IMR-90 (cell line): Measurements from ENCODE around the gene MLF2. TPM values are rescaled to one million over a fixed set of nuclear protein-coding genes. Genes with fewer than 3 reads are reported as not detected.

ENCODE experiments used
- ATAC-seq: fragments of 200-7000 bp; cut with Tn5 transposase; 2 replicates; pipeline ENCODE4 v1.9.1; 2020; ENCODE audit warnings: low read depth, mild to moderate bottlenecking, moderate library complexity
- BruUV-seq: library from RNA; stranded (reverse); fragments of 400-500 nt; replicated peaks from 2 replicates; lab custom pipeline; 2021; lab: Mats Ljungman, UMichigan
- CTCF ChIA-PET: fragments of 300-600 bp; formaldehyde crosslinking; extraction: SDS; loops from one replicate; lab custom pipeline; 2021; ENCODE audit warnings: antibody characterized with exemption; lab: Yijun Ruan, JAX
- POLR2A ChIA-PET: fragments of 300-600 bp; sonication (Branson Sonifier 250); formaldehyde crosslinking; loops from one replicate; lab custom pipeline; 2022; ENCODE audit warnings: antibody characterized with exemption; ENCODE audit not compliant: unreplicated experiment; lab: Charles Lee
- DNase-seq: peaks from one replicate; pipeline ENCODE4 v3.0.0; 2013
- H2AFZ ChIP-seq: replicated peaks from 2 replicates; pipeline ENCODE3; 2013; ENCODE audit warnings: low read length, mild to moderate bottlenecking; ENCODE audit not compliant: poor library complexity
- H2AK5ac ChIP-seq: 2 replicates; pipeline ENCODE4 v1.6.1; 2013; ENCODE audit warnings: low read depth, low read length, inconsistent platforms
- H2AK9ac ChIP-seq: replicated peaks from 2 replicates; pipeline ENCODE3; 2013; ENCODE audit warnings: mild to moderate bottlenecking, low read depth, low read length, moderate library complexity; ENCODE audit not compliant: poor library complexity
- H2BK120ac ChIP-seq: 2 replicates; pipeline ENCODE4 v1.6.1; 2013; ENCODE audit warnings: low read depth, low read length, inconsistent platforms
- H2BK15ac ChIP-seq: 3 replicates; pipeline ENCODE4 v1.6.1; 2013; ENCODE audit warnings: low read depth, low read length, inconsistent platforms
- H2BK20ac ChIP-seq: 2 replicates; pipeline ENCODE4 v1.6.1; 2013; ENCODE audit warnings: low read depth, mild to moderate bottlenecking, inconsistent platforms, low read length, moderate library complexity
- H2BK5ac ChIP-seq: 2 replicates; pipeline ENCODE4 v1.6.1; 2013; ENCODE audit warnings: mild to moderate bottlenecking, low read depth, low read length, inconsistent platforms; ENCODE audit not compliant: poor library complexity, severe bottlenecking
- H3K14ac ChIP-seq: replicated peaks from 2 replicates; pipeline ENCODE4 v1.6.1; 2013; ENCODE audit warnings: low read depth, low read length, inconsistent platforms
- H3K18ac ChIP-seq: 2 replicates; pipeline ENCODE4 v1.6.1; 2013; ENCODE audit warnings: low read depth, low read length, control low read depth
- H3K23ac ChIP-seq: 2 replicates; pipeline ENCODE4 v1.6.1; 2013; ENCODE audit warnings: low read depth, low read length, inconsistent platforms
- H3K27ac ChIP-seq: 2 replicates; pipeline ENCODE4 v1.5.1; 2013; ENCODE audit warnings: mild to moderate bottlenecking, control low read depth, low read length; ENCODE audit not compliant: insufficient read depth
- H3K27me3 ChIP-seq: 2 replicates; pipeline ENCODE4 v1.6.1; 2013; ENCODE audit warnings: low read length; ENCODE audit not compliant: control insufficient read depth, insufficient read depth
- H3K36me3 ChIP-seq: 2 replicates; pipeline ENCODE4 v1.6.1; 2013; ENCODE audit warnings: low read length, mixed read lengths; ENCODE audit not compliant: control insufficient read depth, insufficient read depth
- H3K4ac ChIP-seq: 2 replicates; pipeline ENCODE4 v1.6.1; 2013; ENCODE audit warnings: low read depth, low read length, inconsistent platforms
- H3K4me1 ChIP-seq: 2 replicates; pipeline ENCODE4 v1.6.1; 2013; ENCODE audit warnings: low read length, mixed read lengths; ENCODE audit not compliant: control insufficient read depth, insufficient read depth
- H3K4me2 ChIP-seq: 2 replicates; pipeline ENCODE4 v1.6.1; 2013; ENCODE audit warnings: low read depth, mild to moderate bottlenecking, control low read depth, low read length, moderate library complexity
- H3K4me3 ChIP-seq: 2 replicates; pipeline ENCODE4 v1.5.1; 2013; ENCODE audit warnings: low read depth, mild to moderate bottlenecking, control low read depth, low read length, moderate library complexity; ENCODE audit not compliant: insufficient read depth
- H3K56ac ChIP-seq: 2 replicates; pipeline ENCODE4 v1.6.1; 2013; ENCODE audit warnings: low read length, inconsistent platforms; ENCODE audit not compliant: insufficient read depth; ENCODE audit errors: extremely low read depth
- H3K79me1 ChIP-seq, 2 experiments: 2 replicates each; pipeline ENCODE4 v1.6.1; 2013; ENCODE audit warnings: low read length in 2 of 2, inconsistent platforms in 1 of 2, low read depth in 1 of 2
- H3K9ac ChIP-seq: 2 replicates; pipeline ENCODE4 v1.6.1; 2013; ENCODE audit warnings: low read depth, low read length, control low read depth
- H3K9me1 ChIP-seq: 2 replicates; pipeline ENCODE4 v1.6.1; 2013; ENCODE audit warnings: low read length, inconsistent platforms; ENCODE audit not compliant: insufficient read depth
- H3K9me3 ChIP-seq: 2 replicates; pipeline ENCODE4 v1.6.1; 2013; ENCODE audit warnings: low read length; ENCODE audit not compliant: control insufficient read depth, insufficient read depth
- H4K20me1 ChIP-seq: 2 replicates; pipeline ENCODE4 v1.6.1; 2013; ENCODE audit warnings: low read length, inconsistent platforms; ENCODE audit not compliant: insufficient read depth
- H4K5ac ChIP-seq: 2 replicates; pipeline ENCODE4 v1.6.1; 2013; ENCODE audit warnings: mild to moderate bottlenecking, low read depth, low read length, control low read depth
- H4K8ac ChIP-seq, 2 experiments: 2 replicates each; pipeline ENCODE4 v1.6.1; 2013; ENCODE audit warnings: low read depth in 2 of 2, low read length in 2 of 2, control low read depth in 1 of 2, inconsistent platforms in 1 of 2
- H4K91ac ChIP-seq: 2 replicates; pipeline ENCODE4 v1.6.1; 2013; ENCODE audit warnings: low read depth, low read length, inconsistent platforms; ENCODE audit not compliant: insufficient read depth
- CHD1 ChIP-seq: IDR thresholded peaks from 2 replicates; pipeline ENCODE4 v1.6.1; 2012; ENCODE audit warnings: low read depth, low read length, improper control_type of control experiment
- CTCF ChIP-seq: conservative IDR thresholded peaks from 2 replicates; pipeline ENCODE4 v1.5.1; 2012; ENCODE audit warnings: mild to moderate bottlenecking, low read depth, low read length, improper control_type of control experiment
- ELK1 ChIP-seq: fragments of 150-350 bp; IDR thresholded peaks from 2 replicates; pipeline ENCODE4 v1.6.1; 2016; ENCODE audit warnings: low read depth, mild to moderate bottlenecking, low read length, moderate library complexity, borderline replicate concordance
- MAZ ChIP-seq: IDR thresholded peaks from 2 replicates; pipeline ENCODE4 v1.6.1; 2012; ENCODE audit warnings: low read depth, mild to moderate bottlenecking, low read length, improper control_type of control experiment, moderate library complexity, borderline replicate concordance
- MXI1 ChIP-seq: IDR thresholded peaks from 2 replicates; pipeline ENCODE4 v1.6.1; 2012; ENCODE audit warnings: low read depth, mild to moderate bottlenecking, low read length, moderate library complexity, borderline replicate concordance
- POLR2A ChIP-seq: IDR thresholded peaks from 2 replicates; pipeline ENCODE4 v1.6.1; 2012; ENCODE audit warnings: mild to moderate bottlenecking, low read depth, low read length
- RCOR1 ChIP-seq: IDR thresholded peaks from 2 replicates; pipeline ENCODE4 v1.6.1; 2012; ENCODE audit warnings: mild to moderate bottlenecking, low read length, improper control_type of control experiment; ENCODE audit not compliant: insufficient replicate concordance
- RFX5 ChIP-seq: IDR thresholded peaks from 2 replicates; pipeline ENCODE4 v1.8.0; 2012; ENCODE audit warnings: low read depth, mild to moderate bottlenecking, low read length, moderate library complexity
- SMC3 ChIP-seq: fragments of 150-350 bp; IDR thresholded peaks from 2 replicates; pipeline ENCODE4 v1.6.1; 2016; ENCODE audit warnings: low read depth, mild to moderate bottlenecking, antibody characterized with exemption, low read length, moderate library complexity
- USF2 ChIP-seq: fragments of 150-350 bp; IDR thresholded peaks from 2 replicates; pipeline ENCODE4 v1.6.1; 2017; ENCODE audit warnings: mild to moderate bottlenecking, antibody characterized with exemption, low read length, low read depth
- WGBS, 2 experiments: methylation state at CpG; one replicate each; pipeline versions ENCODE4 v1.1.5 to v1.1.7; 2013; ENCODE audit warnings: missing lambda C conversion rate in 2 of 2; ENCODE audit not compliant: insufficient read length in 1 of 2; ENCODE audit errors: extremely low coverage in 2 of 2; 5-methylcytosine and 5-hydroxymethylcytosine counted together
- dilution Hi-C: fragments of 300-500 bp; cut with HindIII; formaldehyde crosslinking; loops from one replicate; pipeline ENCODE4 v1.14.3; 2018; ENCODE audit warnings: low sequenced_read_pairs; ENCODE audit not compliant: unreplicated experiment
- in situ Hi-C: fragments of 300-500 bp; cut with MboI; formaldehyde crosslinking; loops from 3 replicates; pipeline ENCODE4 v1.14.3; 2019; ENCODE audit warnings: low sequenced_read_pairs, inconsistent platforms, mixed read lengths
- intact Hi-C: fragments of 100-400 bp; cut with micrococcal nuclease; formaldehyde crosslinking; loops from 2 replicates; pipeline ENCODE4 v1.10.0; 2022
- polyA plus RNA-seq, 3 experiments: library from polyadenylated mRNA; depleted of rRNA; stranded (reverse); fragments of >200 nt; gene quantifications; 2 replicates each; pipeline ENCODE4 v1.2.3, GENCODE V29; 2012; ENCODE audit warnings: low replicate concordance in 1 of 3
- total RNA-seq: library from RNA; depleted of rRNA; stranded (reverse); fragments of >200 nt; gene quantifications from 2 replicates; pipeline ENCODE4 v1.2.3, GENCODE V29; 2012

Gene MLF2
- total and polyA plus RNA-seq, 2 of the 4 experiments (the other 2 are of a cell fraction) = 236 to 403 TPM

DNA sequence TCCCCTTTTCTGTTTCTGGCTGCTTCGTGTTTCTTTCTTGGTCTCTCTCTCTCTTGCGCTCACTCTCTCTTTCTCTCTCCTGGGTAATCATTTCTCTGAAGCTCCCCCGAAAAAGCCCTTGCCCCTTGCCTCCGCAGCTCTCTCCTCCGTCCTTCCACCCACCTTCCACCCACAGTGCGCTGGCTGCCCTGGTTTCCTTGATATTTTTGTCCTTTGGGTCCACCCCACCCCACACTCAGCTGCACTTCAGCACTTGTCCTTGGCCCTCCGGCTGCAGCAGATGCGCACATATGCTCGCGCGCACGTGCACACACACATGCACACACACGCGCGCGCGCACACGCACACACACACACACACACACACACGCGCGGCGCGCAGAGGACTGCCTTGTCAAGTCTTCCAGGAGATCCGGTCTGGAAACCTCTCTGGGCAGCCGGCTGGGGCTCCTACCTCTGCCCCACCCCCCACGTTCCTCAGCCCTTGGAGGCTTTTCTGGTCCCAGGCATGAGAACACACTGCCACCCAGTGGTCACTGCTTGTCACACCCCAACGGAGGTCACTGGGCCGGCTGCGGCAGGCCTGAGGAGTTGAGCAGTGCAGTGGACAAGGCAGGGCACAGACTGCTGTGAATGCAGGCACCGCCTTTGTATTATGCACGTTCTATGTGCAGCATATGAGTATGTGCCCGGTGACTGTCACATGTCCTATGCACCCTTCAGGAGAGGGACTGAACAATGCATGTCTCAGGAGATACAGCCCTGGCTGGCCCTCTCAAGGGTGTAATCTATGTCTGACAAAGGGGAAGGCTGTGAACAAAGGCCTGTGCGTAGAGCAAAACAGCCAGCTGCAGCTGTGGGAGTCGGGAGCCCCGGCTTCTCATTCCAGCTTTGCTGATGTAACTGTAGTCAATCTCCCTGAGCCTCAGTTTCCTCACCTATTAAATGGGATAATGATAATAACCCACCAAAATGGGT lies 25.9 kb upstream of the MLF2 start (continued):
- TF ChIP-seq USF2 (peak; percentile 12; the same call in 1 of the 2 replicates), CHD1 (no peak)

GRCh38 chr12:6778217-6778573 lies 25.3 kb upstream of the MLF2 start:
- CTCF ChIA-PET = interaction anchor here (0.6 to 2.3 kb wide), 4 partner anchors 9 to 34 kb away, joined by 3 to 16 read pairs (median 4); partner anchors contain the start of gene MLF2
- intact Hi-C loops (loop anchor here (1.0 kb wide), 1 partner anchor 47 kb away; no protein-coding TSS in a partner anchor), dilution Hi-C loops (no loop called here), in situ Hi-C loops (no loop called here)
- no peaks in the 10 kb centered on the region for H4K20me1 ChIP-seq
- H3K18ac ChIP-seq = no peak overlapping the region
- H3K27ac ChIP-seq = peak overlapping the region; percentile 19; the same call in 1 of the 2 replicates
- peak overlapping the region; percentile 51 for H3K14ac ChIP-seq
- no peaks in the 10 kb centered on the region for H3K27me3 ChIP-seq
- H3K4me3 ChIP-seq = no peak overlapping the region
- peak overlapping the region; percentile 6; the same call in 1 of the 2 replicates for H3K9ac ChIP-seq
- no peak overlapping the region for H3K23ac ChIP-seq
- peak overlapping the region; percentile 85 for H2AFZ ChIP-seq
- DNase-seq (no peak), ATAC-seq (peak; percentile 46)
- no peaks in the 10 kb centered on the region for H3K79me1 ChIP-seq
- H3K4me2 ChIP-seq = peak overlapping the region; percentile 70
- no peaks in the 10 kb centered on the region for H3K36me3 ChIP-seq
- no peak overlapping the region for H2BK15ac ChIP-seq
- no peak overlapping the region for H3K56ac ChIP-seq
- H2AK9ac ChIP-seq = peak overlapping the region; percentile 76
- 33% methylated on average over 8 of the region's 14 CpGs; no CpG with 5 or more reads in 1 of the 2 experiments for WGBS, 2 experiments
- H2AK5ac ChIP-seq = no peak overlapping the region
- POLR2A ChIA-PET = interaction anchor here (0.6 kb wide), 1 partner anchor 288 kb away, joined by 17 read pairs; no protein-coding TSS in a partner anchor
- BruUV-seq = no TSS peak
- H4K8ac ChIP-seq = peak overlapping the region in 1 of 2 experiments; percentile 70; a peak in 1 of 4 replicates
- no peaks in the 10 kb centered on the region for H3K9me3 ChIP-seq
- no peak overlapping the region for H2BK20ac ChIP-seq
- no peaks in the 10 kb centered on the region for H3K9me1 ChIP-seq
- peaks cover 4% of the 10 kb centered on the region; the same call in 1 of the 2 replicates for H3K4me1 ChIP-seq
- H2BK120ac ChIP-seq = no peak overlapping the region
- no peak overlapping the region for H4K91ac ChIP-seq
- peak overlapping the region; percentile 19 for H3K4ac ChIP-seq
- H2BK5ac ChIP-seq = no peak overlapping the region
- H4K5ac ChIP-seq = peak overlapping the region; percentile 6
- no peak for TF ChIP-seq RCOR1
- no peak for TF ChIP-seq CTCF
- no peak for TF ChIP-seq POLR2A
- TF ChIP-seq MAZ = no peak
- TF ChIP-seq CHD1 = no peak
- no peak for TF ChIP-seq MXI1
- TF ChIP-seq SMC3 = no peak
- no peak for TF ChIP-seq ELK1
- TF ChIP-seq RFX5 = no peak
